ENCODE measurements around the gene NNMT. TPM values are rescaled to one million over a fixed set of nuclear protein-coding genes. Genes with fewer than 3 reads are reported as not detected.

NNMT gene
- total and polyA plus RNA-seq, 2 donors from 2014 or later = 91.9 to 1,451 TPM

- no peak overlapping the region for H3K9ac ChIP-seq (ENCODE audit: low read length in 3 of 3)
- no peak overlapping the region for H3K4me3 ChIP-seq (ENCODE audit: low read length in 3 of 3)
- H3K36me3 ChIP-seq (ENCODE audit: control insufficient read depth in 2 of 3, insufficient read depth in 3 of 3, low read length in 3 of 3) = peaks cover 0 to 14% (median 8%) of the 10 kb centered on the region in 3 donors
- TF ChIP-seq, protein P1, sequence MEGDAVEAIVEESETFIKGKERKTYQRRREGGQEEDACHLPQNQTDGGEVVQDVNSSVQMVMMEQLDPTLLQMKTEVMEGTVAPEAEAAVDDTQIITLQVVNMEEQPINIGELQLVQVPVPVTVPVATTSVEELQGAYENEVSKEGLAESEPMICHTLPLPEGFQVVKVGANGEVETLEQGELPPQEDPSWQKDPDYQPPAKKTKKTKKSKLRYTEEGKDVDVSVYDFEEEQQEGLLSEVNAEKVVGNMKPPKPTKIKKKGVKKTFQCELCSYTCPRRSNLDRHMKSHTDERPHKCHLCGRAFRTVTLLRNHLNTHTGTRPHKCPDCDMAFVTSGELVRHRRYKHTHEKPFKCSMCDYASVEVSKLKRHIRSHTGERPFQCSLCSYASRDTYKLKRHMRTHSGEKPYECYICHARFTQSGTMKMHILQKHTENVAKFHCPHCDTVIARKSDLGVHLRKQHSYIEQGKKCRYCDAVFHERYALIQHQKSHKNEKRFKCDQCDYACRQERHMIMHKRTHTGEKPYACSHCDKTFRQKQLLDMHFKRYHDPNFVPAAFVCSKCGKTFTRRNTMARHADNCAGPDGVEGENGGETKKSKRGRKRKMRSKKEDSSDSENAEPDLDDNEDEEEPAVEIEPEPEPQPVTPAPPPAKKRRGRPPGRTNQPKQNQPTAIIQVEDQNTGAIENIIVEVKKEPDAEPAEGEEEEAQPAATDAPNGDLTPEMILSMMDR (IDR thresholded peaks at IDR 0.05; ENCODE audit: borderline replicate concordance, extremely low read depth, insufficient read depth) = no peak
- H3K27me3 ChIP-seq (ENCODE audit: control insufficient read depth, insufficient read depth, low read length) = no peaks in the 10 kb centered on the region
- DNase-seq (no peak), FAIRE-seq (no peak)
- no peaks in the 10 kb centered on the region for H3K9me3 ChIP-seq (ENCODE audit: control insufficient read depth in 2 of 3, insufficient read depth in 1 of 3, low read length in 3 of 3)
- H3K4me1 ChIP-seq (ENCODE audit: control insufficient read depth in 2 of 3, insufficient read depth in 2 of 3, low read depth in 1 of 3, low read length in 3 of 3) = peaks cover 3 to 5% (median 3%) of the 10 kb centered on the region in 3 donors
- intact Hi-C loops (cut with DNase I) = no loop called here
- H3K27ac ChIP-seq (ENCODE audit: low read depth in 2 of 2, low read length in 2 of 2) = no peak overlapping the region
These were observed 42.4 kb upstream of the NNMT start for GRCh38 chr11:114253771-114254170.

DNA sequence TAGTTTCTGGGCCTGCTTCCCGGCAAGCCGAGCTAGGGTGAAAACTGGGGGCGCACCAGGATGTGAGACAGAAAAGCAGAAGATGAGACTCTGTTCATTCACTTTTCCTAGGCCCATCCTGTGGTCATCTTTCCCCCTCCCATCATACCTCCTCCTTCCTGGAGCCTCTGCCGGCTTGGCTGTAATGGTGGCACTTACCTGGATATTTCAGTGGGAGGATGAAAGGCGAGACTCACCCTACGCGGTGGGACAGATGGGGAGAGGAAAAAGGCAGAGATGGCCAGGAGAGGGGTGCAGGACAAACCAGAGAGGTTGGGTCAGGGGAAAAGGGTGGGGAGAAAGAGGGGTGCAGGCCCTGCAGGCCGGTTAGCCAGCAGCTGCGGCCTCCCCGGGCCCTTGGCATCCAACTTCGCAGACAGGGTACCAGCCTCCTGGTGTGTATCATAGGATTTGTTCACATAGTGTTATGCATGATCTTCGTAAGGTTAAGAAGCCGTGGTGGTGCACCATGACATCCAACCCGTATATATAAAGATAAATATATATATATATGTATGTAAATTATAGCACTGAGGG, 41.5 kb upstream of the NNMT start:
- intact Hi-C loops (cut with DNase I) = no loop called here
- H3K9ac ChIP-seq (ENCODE audit: low read length in 3 of 3) = no peak overlapping the region
- H3K27ac ChIP-seq (ENCODE audit: low read depth in 2 of 2, low read length in 2 of 2) = no peak overlapping the region
- H3K4me3 ChIP-seq (ENCODE audit: low read length in 3 of 3) = no peak overlapping the region
- H3K36me3 ChIP-seq (ENCODE audit: control insufficient read depth in 2 of 3, insufficient read depth in 3 of 3, low read length in 3 of 3) = peaks cover 0 to 14% (median 8%) of the 10 kb centered on the region in 3 donors
- no peaks in the 10 kb centered on the region for H3K9me3 ChIP-seq (ENCODE audit: control insufficient read depth in 2 of 3, insufficient read depth in 1 of 3, low read length in 3 of 3)
- DNase-seq (no peak), FAIRE-seq (no peak)
- TF ChIP-seq, protein P1 (IDR thresholded peaks at IDR 0.05; ENCODE audit: borderline replicate concordance, extremely low read depth, insufficient read depth) = no peak
- peaks cover 3 to 8% (median 5%) of the 10 kb centered on the region in 3 donors for H3K4me1 ChIP-seq (ENCODE audit: control insufficient read depth in 2 of 3, insufficient read depth in 2 of 3, low read depth in 1 of 3, low read length in 3 of 3)
- no peaks in the 10 kb centered on the region for H3K27me3 ChIP-seq (ENCODE audit: control insufficient read depth, insufficient read depth, low read length)

- H3K27ac ChIP-seq (ENCODE audit: low read depth in 2 of 2, low read length in 2 of 2) = no peak overlapping the region
- FAIRE-seq (no peak), DNase-seq (no peak)
- H3K9me3 ChIP-seq (ENCODE audit: control insufficient read depth in 2 of 3, insufficient read depth in 1 of 3, low read length in 3 of 3) = no peaks in the 10 kb centered on the region
- intact Hi-C loops (cut with DNase I) = no loop called here
- no peak overlapping the region for H3K4me3 ChIP-seq (ENCODE audit: low read length in 3 of 3)
- H3K36me3 ChIP-seq (ENCODE audit: control insufficient read depth in 2 of 3, insufficient read depth in 3 of 3, low read length in 3 of 3) = peaks cover 0 to 8% (median 8%) of the 10 kb centered on the region in 3 donors
- H3K4me1 ChIP-seq (ENCODE audit: control insufficient read depth in 2 of 3, insufficient read depth in 2 of 3, low read depth in 1 of 3, low read length in 3 of 3) = peaks cover 3 to 8% (median 5%) of the 10 kb centered on the region in 3 donors
- TF ChIP-seq, protein P1 (IDR thresholded peaks at IDR 0.05; ENCODE audit: borderline replicate concordance, extremely low read depth, insufficient read depth) = no peak
- no peak overlapping the region for H3K9ac ChIP-seq (ENCODE audit: low read length in 3 of 3)
- H3K27me3 ChIP-seq (ENCODE audit: control insufficient read depth, insufficient read depth, low read length) = no peaks in the 10 kb centered on the region
These were observed 40.9 kb upstream of the NNMT start for GRCh38 chr11:114255289-114255688.
